Caco-2 (cell line): ENCODE measurements around the gene LIPT1. TPM values are rescaled to one million over a fixed set of nuclear protein-coding genes. Genes with fewer than 3 reads are reported as not detected.
A peak's percentile ranks its signal among the peaks of the same experiment; 100 is the strongest.

Experiments used
- Bru-seq: library from RNA; stranded (reverse); fragments of 400-500 nt; gene quantifications from one replicate; lab custom pipeline; 2021; lab: Mats Ljungman, UMichigan
- BruChase-seq, 2 experiments: library from RNA; stranded (reverse); fragments of 400-500 nt; gene quantifications; one replicate each; lab custom pipeline; 2021; lab: Mats Ljungman, UMichigan
- BruUV-seq: library from RNA; stranded (reverse); fragments of 400-500 nt; replicated peaks from 2 replicates; lab custom pipeline; 2021; lab: Mats Ljungman, UMichigan
- CTCF ChIA-PET: fragments of 300-600 bp; sonication (Branson Sonifier 250); formaldehyde crosslinking; loops from one replicate; lab custom pipeline; 2022; ENCODE audit warnings: antibody characterized with exemption; lab: Charles Lee
- POLR2A ChIA-PET: fragments of 300-600 bp; sonication (Branson Sonifier 250); formaldehyde crosslinking; loops from one replicate; lab custom pipeline; 2022; ENCODE audit warnings: antibody characterized with exemption; lab: Charles Lee
- DNase-seq, 2 experiments: peaks; one replicate each; pipeline versions ENCODE4 v3.0.0 to v3.0.0-alpha.2; 2020 to 2022
- H3K27me3 ChIP-seq: replicated peaks from 2 replicates; pipeline ENCODE4 v1.6.0; 2011; ENCODE audit warnings: low read length; ENCODE audit not compliant: control insufficient read depth, insufficient read depth
- H3K36me3 ChIP-seq: 2 replicates; pipeline ENCODE4 v1.5.1; 2011; ENCODE audit warnings: low read length; ENCODE audit not compliant: control insufficient read depth, insufficient read depth
- H3K4me1 ChIP-seq: fragments of 250-450 bp; sonication (Bioruptor Pico); 2 replicates; pipeline ENCODE4 v1.5.1; 2020; ENCODE audit warnings: mild to moderate bottlenecking
- H3K4me3 ChIP-seq: 2 replicates; pipeline ENCODE4 v1.5.1; 2011; ENCODE audit warnings: low read depth, mild to moderate bottlenecking, control low read depth, low read length
- H3K9me3 ChIP-seq: fragments of 250-450 bp; sonication (Bioruptor Pico); 2 replicates; pipeline ENCODE4 v1.5.1; 2020; ENCODE audit warnings: mild to moderate bottlenecking, moderate library complexity
- H3K27ac Mint-ChIP-seq: one replicate; pipeline ENCODE4 v1.8.0; 2022; ENCODE audit warnings: mixed read lengths; ENCODE audit not compliant: unreplicated experiment
- H3K27me3 Mint-ChIP-seq: one replicate; pipeline ENCODE4 v1.8.0; 2022; ENCODE audit warnings: mixed read lengths; ENCODE audit not compliant: insufficient read depth, unreplicated experiment
- H3K36me3 Mint-ChIP-seq: one replicate; pipeline ENCODE4 v1.8.0; 2022; ENCODE audit warnings: mild to moderate bottlenecking, mixed read lengths; ENCODE audit not compliant: insufficient read depth, unreplicated experiment
- H3K4me1 Mint-ChIP-seq: one replicate; pipeline ENCODE4 v1.8.0; 2022; ENCODE audit warnings: low read depth, mixed read lengths; ENCODE audit not compliant: unreplicated experiment
- H3K4me3 Mint-ChIP-seq: one replicate; pipeline ENCODE4 v1.8.0; 2022; ENCODE audit warnings: mild to moderate bottlenecking, moderate library complexity, mixed read lengths; ENCODE audit not compliant: unreplicated experiment
- H3K9me3 Mint-ChIP-seq: one replicate; pipeline ENCODE4 v1.8.0; 2022; ENCODE audit warnings: mixed read lengths; ENCODE audit not compliant: unreplicated experiment
- intact Hi-C: fragments of 100-400 bp; cut with micrococcal nuclease; formaldehyde crosslinking; loops from one replicate; pipeline ENCODE4 v1.10.0; 2022; ENCODE audit not compliant: unreplicated experiment
- long read RNA-seq: library from polyadenylated mRNA; stranded (forward); transcript quantifications from one replicate; pipeline ENCODE4 v2.0.0, GENCODE V29; 2022
- total RNA-seq: library from RNA; stranded (reverse); gene quantifications from 2 replicates; pipeline ENCODE4 v1.2.3, GENCODE V29; 2022
- TF ChIP-seq, protein P1 (sequence below), 2 experiments: fragments of 200-600 bp in 1 of 2; IDR thresholded peaks; 1 replicate in 1 of 2; 2 replicates in 1 of 2; pipeline versions ENCODE4 v1.5.1 to v1.8.0; 2011 to 2022; ENCODE audit warnings: antibody characterized with exemption in 1 of 2, control low read depth in 1 of 2, inconsistent platforms in 1 of 2, low read depth in 1 of 2, low read length in 1 of 2, mild to moderate bottlenecking in 1 of 2, moderate library complexity in 1 of 2; ENCODE audit not compliant: insufficient read depth in 1 of 2, severe bottlenecking in 1 of 2, unreplicated experiment in 1 of 2

Gene LIPT1
- total RNA-seq = 9.4 and 10.2 TPM in 2 replicates
- percentile 74 among the genes with signal in this experiment for Bru-seq, nascent RNA
- percentile 91 among the genes with signal in this experiment for BruChase-seq, experiment 1, labeled RNA remaining after a 2-hour chase
- BruChase-seq, experiment 2, labeled RNA remaining after a 6-hour chase = percentile 79 among the genes with signal in this experiment
- long read RNA-seq, partial matches to known transcripts = 1 of 9 reads
- long read RNA-seq, other reads (novel, unspliced or antisense) = 4 of 9 reads

DNA sequence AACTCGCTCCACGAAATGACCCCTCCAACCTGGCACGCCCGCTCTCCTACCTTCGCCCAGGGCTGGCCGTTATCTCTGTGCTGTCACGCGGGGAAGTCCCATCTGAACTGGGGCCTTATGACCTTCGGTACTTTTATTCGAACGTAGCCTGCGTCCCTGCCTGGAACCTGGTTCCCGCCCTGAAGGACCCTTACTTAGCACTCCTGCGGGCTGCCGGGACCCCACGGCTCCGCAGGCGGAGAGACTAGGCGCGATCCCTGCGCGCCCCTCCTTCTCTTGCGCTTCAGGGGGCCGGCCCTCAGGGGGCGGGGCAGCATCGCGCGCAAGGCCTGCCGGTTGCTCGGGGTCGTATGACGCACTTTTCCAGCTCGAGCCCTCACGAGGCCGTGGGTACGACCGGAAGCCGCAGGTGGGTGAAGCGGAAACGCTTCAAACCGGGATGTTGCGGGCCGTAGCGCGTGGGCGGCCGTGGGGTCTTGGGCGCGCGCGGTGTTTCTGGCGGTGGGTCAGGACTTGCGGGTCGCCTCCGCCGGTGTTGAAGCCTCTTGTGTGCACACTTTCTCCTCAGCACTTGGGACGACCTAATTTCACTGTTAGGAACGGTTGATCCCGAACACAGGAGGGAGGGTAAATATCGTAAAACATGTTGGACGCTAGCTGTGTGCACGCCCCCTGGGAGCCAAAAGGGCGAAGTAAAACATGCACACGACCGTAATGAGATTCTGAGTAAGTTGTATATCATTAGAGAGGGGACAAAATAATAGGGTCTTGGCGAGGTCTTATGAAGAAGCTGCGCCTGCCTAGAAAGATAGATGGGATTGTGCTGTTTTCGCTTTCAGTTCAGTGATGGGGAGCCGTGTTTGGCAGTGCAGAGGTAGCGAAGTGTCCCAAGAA is at the start of gene LIPT1, which contains the start of gene TSGA10:
Gene LIPT1, plus strand, starts transcription at position 325 of the 894 bp plus-strand sequence. CDS start 6,991 bp downstream, outside the sequence.
Gene TSGA10, minus strand, starts transcription at position 300 of the 894 bp plus-strand sequence. CDS start 45,503 bp downstream, outside the sequence.
- CTCF ChIA-PET = interaction anchor here (1.3 to 1.8 kb wide), 2 partner anchors 14 to 70 kb away, joined by 9 to 13 read pairs; partner anchors contain the start of gene C2orf15
- intact Hi-C loops = loop anchor here (1.0 kb wide), 3 partner anchors 14 to 181 kb away; partner anchors contain the start of genes C2orf15 and TXNDC9
- H3K27ac Mint-ChIP-seq = peak within 1 kb of the TSS; percentile 87
- no peak within 1 kb of the TSS for H3K4me3 Mint-ChIP-seq
- no peaks in the 10 kb centered on the region for H3K27me3 Mint-ChIP-seq
- no peaks in the 10 kb centered on the region for H3K36me3 ChIP-seq
- H3K27me3 ChIP-seq = no peaks in the 10 kb centered on the region
- peak within 1 kb of the TSS; percentile 86 for H3K4me3 ChIP-seq
- TF ChIP-seq, protein P1, sequence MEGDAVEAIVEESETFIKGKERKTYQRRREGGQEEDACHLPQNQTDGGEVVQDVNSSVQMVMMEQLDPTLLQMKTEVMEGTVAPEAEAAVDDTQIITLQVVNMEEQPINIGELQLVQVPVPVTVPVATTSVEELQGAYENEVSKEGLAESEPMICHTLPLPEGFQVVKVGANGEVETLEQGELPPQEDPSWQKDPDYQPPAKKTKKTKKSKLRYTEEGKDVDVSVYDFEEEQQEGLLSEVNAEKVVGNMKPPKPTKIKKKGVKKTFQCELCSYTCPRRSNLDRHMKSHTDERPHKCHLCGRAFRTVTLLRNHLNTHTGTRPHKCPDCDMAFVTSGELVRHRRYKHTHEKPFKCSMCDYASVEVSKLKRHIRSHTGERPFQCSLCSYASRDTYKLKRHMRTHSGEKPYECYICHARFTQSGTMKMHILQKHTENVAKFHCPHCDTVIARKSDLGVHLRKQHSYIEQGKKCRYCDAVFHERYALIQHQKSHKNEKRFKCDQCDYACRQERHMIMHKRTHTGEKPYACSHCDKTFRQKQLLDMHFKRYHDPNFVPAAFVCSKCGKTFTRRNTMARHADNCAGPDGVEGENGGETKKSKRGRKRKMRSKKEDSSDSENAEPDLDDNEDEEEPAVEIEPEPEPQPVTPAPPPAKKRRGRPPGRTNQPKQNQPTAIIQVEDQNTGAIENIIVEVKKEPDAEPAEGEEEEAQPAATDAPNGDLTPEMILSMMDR (IDR thresholded peaks at IDR 0.05; ENCODE audit: insufficient read depth in 1 of 2, low read depth in 1 of 2, low read length in 1 of 2, severe bottlenecking in 1 of 2, unreplicated experiment in 1 of 2) = peak in 1 of 2 experiments; percentile 34
- no peaks in the 10 kb centered on the region for H3K9me3 Mint-ChIP-seq
- H3K4me1 ChIP-seq = no peaks in the 10 kb centered on the region; the same call in 1 of the 2 replicates
- peak; percentile 92 to 93 for DNase-seq
- TSS peak; percentile 67 for BruUV-seq
- peaks cover 7% of the 10 kb centered on the region for H3K4me1 Mint-ChIP-seq
- no peaks in the 10 kb centered on the region for H3K9me3 ChIP-seq
- H3K36me3 Mint-ChIP-seq = peaks cover 14% of the 10 kb centered on the region
- POLR2A ChIA-PET = interaction anchor here (0.5 to 2.5 kb wide), 6 partner anchors 11 to 181 kb away, joined by 4 to 52 read pairs (median 6); partner anchors contain the start of genes C2orf15 and TXNDC9

- no peaks in the 10 kb centered on the region for H3K4me1 Mint-ChIP-seq
- Histone ChIP-seq H3K27me3 (no peaks in the 10 kb centered on the region), H3K4me3 (no peak overlapping the region), H3K4me1 (no peaks in the 10 kb centered on the region), H3K36me3 (no peaks in the 10 kb centered on the region), H3K9me3 (no peaks in the 10 kb centered on the region)
- ChIA-PET POLR2A (no interaction called here), CTCF (no interaction called here)
- intact Hi-C loops = no loop called here
- TF ChIP-seq, protein P1 (IDR thresholded peaks at IDR 0.05; ENCODE audit: insufficient read depth in 1 of 2, low read depth in 1 of 2, low read length in 1 of 2, severe bottlenecking in 1 of 2, unreplicated experiment in 1 of 2) = no peak
- no TSS peak for BruUV-seq
- H3K36me3 Mint-ChIP-seq = no peaks in the 10 kb centered on the region
- H3K4me3 Mint-ChIP-seq = no peak overlapping the region
- no peak for DNase-seq
- no peaks in the 10 kb centered on the region for H3K27me3 Mint-ChIP-seq
- no peak overlapping the region for H3K27ac Mint-ChIP-seq
- no peaks in the 10 kb centered on the region for H3K9me3 Mint-ChIP-seq
Measured at GRCh38 chr2:99106913-99107312, 47.9 kb upstream of the LIPT1 start.

DNA sequence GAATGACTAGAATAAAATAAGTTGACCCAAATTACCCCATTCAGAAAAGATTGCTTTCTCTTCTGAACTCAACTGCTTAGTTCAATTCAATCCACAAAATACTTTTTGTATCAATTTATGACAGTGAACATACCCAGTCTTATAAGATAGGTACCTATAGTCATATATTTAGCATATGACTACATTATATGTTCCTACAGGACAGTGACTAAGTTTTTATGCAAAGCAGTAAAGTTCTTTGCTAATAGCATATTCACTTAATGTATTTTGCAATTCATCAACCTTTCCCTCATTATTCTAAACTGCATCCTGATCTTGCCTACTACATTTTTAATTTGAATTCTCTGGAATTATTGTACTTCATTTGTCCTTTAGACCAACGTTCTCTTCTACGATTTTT is 43.5 kb upstream of the LIPT1 start:
- ChIA-PET CTCF (no interaction called here), POLR2A (no interaction called here)
- TF ChIP-seq, protein P1 (IDR thresholded peaks at IDR 0.05; ENCODE audit: insufficient read depth in 1 of 2, low read depth in 1 of 2, low read length in 1 of 2, severe bottlenecking in 1 of 2, unreplicated experiment in 1 of 2) = no peak
- Mint-ChIP-seq H3K9me3 (no peaks in the 10 kb centered on the region), H3K27me3 (no peaks in the 10 kb centered on the region), H3K27ac (no peak overlapping the region), H3K36me3 (no peaks in the 10 kb centered on the region), H3K4me3 (no peak overlapping the region), H3K4me1 (peaks cover 8% of the 10 kb centered on the region)
- Histone ChIP-seq H3K9me3 (no peaks in the 10 kb centered on the region; the same call in 1 of the 2 replicates), H3K4me1 (no peaks in the 10 kb centered on the region), H3K27me3 (no peaks in the 10 kb centered on the region), H3K36me3 (no peaks in the 10 kb centered on the region), H3K4me3 (no peak overlapping the region)
- DNase-seq = no peak
- no TSS peak for BruUV-seq
- intact Hi-C loops = no loop called here
